ENCODE measurements around the gene TADA3.

TADA3 gene

GRCh38 chr3:9792405-9793160, at the start of gene TADA3, which contains the start of gene ARPC4:
TADA3 (minus strand) TSS chr3:9792473; CDS start chr3:9791466, 1,007 bp downstream.
ARPC4 (plus strand) TSS chr3:9793082; CDS start chr3:9793122, 40 bp downstream.
- DNase-seq (ENCODE audit: low spot score): peak; percentile 97

- DNase-seq (ENCODE audit: low spot score): no peak
Observed at GRCh38 chr3:9841015-9841414, 48.7 kb upstream of the TADA3 start.

DNA sequence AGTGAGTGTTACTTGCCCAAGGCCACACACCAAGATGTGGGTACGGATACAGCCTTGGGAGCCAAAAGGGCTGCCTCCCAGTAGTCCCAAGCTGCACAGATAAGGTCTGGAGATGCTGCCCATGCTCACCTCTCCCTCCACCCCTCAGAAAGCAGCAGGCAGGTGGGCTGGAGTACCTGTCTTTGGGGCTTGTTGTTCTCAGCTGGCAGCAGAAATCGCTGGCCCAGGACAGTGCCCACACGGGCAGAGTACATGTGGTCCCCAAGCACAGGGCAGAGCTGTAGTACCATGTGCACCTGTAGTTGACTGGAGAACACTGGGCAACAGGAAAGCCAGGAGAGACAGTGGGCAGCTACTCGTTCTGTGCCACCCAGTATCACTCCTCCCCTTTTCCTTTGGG, 46.6 kb upstream of the TADA3 start:
- no peak for DNase-seq (ENCODE audit: low spot score)

DNA sequence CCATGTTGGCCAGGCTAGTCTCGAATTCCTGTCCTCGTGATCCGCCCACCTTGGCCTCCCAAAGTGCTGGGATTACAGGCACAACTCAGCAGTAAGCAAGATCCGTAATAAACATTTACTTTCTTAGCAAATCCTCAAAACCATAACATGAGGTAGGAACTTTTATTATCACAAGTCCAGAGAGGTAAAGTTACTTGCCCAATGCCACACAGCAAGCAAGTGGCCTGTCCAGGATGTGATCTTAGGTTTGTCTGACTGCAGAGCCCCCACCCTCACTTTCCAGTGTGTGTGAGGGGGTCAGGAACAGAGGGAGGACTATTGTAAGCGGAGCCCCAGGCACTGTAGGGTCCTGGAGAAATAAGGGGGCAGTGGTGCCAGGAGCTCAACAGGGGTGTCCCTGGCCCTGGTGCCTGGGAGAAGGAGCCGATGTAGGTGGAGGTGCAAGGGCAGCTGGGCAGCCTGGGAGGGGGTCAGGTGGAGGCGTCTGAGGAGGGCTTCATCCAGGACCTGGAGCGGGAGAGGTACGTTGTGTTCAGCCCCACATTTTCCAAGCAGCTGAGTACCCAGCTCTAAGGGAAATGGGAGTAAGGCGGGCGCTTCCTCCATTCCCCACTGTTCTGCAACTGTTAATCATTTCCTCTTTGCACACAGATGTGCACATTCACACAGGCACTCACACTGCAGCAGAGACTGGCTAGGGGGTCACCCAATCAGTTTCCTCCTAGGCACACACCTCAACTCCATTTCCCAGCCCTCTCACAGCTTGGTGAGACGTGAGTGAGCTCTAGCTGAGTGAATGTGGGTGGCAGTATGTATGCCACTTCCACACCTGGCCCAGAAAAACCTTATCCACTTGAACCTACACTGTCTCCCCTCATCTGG, 45.7 kb upstream of the TADA3 start:
- DNase-seq (ENCODE audit: low spot score): no peak

DNA sequence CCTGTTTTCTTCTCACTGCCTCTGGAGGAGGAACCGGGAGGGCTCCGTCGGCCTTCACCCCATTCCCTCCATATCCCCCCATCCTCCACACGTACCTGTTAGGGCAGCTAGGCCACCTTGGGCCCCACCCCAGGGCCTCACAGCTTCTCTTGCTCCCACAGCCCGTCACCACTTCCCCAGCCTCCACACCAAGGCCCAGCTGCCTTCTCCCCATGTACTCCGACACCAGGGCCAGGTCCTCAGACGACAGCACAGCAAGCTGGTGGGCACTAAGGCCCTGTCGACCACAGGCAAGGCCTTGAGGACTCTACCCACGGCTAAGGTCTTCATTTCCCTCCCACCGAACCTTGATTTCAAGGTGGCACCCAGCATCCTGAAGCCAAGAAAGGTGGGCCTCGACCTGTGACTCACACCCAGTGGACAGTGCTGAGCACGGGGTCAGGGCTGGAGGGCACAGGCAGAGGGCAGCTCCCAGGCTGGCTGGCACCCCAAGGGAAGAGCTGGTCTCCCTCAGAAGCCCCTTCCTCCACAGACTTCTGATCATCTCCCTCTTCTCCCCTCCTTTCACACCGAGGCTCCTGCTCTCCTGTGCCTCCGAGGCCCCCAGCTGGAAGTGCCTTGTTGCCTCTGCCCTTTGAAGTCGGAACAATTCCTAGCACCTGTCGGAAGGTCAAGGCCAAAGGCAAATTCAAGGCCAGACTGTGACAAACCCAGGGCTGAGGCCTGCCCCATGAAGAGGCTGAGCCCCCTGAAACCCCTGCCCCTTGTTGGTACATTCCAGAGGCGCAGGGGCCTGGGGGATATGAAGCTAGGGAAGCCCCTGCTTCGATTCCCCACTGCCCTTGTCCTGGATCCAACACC, 42.5 kb upstream of the TADA3 start:
- no peak for DNase-seq (ENCODE audit: low spot score)

GRCh38 chr3:9833078-9833477, 40.8 kb upstream of the TADA3 start:
- no peak for DNase-seq (ENCODE audit: low spot score)

DNA sequence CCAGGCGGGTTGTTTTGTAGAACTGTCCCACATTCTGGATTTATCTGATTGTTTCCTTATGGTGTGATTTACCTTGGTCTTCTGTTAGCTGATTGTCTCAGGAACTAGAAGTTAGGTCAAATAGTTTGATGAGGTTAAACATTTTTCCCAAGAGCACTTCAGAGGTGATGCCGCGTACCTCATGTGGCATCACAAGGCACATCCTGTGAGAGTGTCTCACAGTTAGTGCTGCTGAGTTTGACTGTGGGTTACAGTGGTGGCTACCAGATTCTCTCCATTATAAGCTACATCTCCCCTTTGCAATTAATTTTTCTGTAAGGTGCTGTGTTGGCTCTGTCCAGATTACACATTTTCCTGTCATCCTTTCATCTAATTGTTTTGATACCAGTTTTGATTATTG, 39.0 kb upstream of the TADA3 start:
- DNase-seq (ENCODE audit: low spot score): no peak

GRCh38 chr3:9828801-9829755, 36.8 kb upstream of the TADA3 start:
- no peak for DNase-seq (ENCODE audit: low spot score)

- no peak for DNase-seq (ENCODE audit: low spot score)
Observed at GRCh38 chr3:9826815-9827573, 34.7 kb upstream of the TADA3 start.

GRCh38 chr3:9825451-9826040, 33.3 kb upstream of the TADA3 start:
- no peak for DNase-seq (ENCODE audit: low spot score)

DNA sequence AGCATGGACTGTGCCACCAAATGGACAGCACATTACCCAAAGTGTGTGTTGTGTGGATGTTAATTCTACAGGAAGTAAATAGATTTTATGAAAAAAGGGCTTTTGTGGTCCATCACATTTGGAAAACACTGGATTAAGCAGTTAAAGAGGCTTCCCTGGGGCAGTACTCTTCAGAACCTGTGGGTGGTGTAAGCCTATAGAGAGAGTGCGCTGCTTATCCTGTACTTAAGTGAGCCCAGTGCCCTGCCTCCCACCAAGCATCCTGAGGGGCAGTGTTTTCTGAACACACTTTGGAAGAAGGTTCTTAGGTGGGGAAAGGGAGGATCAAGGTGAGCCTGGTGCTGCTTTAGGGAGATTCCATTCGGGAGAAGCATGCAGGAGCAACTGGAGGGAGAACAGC, 28.7 kb upstream of the TADA3 start:
- DNase-seq (ENCODE audit: low spot score): no peak

- no peak for DNase-seq (ENCODE audit: low spot score)
Observed at GRCh38 chr3:9820543-9820942, 28.3 kb upstream of the TADA3 start.

DNA sequence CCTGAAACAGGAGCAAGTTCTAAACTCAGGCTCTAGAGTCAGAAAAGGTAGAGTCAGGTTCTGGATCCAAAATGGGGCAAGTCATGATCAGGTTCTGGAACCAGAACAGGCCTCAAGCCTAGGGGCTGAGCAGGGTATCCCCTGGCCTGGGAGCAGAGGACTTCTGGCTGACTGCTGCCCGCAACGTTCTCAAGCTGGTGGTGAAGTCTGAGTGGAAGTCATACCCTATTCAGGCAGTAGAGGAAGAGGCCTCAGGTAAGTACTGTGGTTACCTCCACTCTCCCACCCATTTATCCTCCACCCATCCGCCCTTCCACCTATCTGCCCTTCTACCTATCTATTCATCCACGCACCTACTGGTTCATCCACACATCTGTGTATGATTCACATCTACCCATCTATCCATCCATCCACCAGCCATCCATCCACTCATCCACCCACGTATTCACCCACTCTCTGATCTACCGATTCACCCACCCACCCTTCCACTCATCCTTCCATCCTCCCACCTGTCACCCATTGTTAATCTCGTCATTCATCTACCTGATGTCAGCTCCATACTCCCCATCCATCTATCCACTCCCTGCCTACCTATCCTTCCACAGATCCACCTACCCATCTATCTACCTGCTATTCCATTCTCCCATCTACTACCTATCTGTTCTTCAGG, 26.5 kb upstream of the TADA3 start:
- DNase-seq (ENCODE audit: low spot score): no peak

DNA sequence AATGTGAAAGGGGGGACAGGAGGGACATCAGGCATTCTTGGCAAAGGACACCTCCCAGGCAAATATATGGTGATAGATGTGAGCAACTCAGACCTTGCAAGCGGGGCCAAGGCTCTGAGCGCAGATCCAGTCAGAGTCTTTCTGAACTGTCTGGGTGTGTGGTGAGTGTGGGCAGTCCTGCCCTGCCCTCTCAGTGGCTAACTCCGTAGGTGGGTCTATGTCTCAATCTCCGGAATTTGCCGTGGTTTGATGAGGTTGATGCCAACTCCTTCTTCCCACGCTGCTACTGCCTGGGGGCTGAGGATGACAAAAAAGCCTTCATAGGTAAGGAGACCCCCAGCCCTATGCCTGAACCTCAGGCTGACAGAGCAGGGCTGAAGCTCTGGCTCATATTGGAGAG, 25.2 kb upstream of the TADA3 start:
- no peak for DNase-seq (ENCODE audit: low spot score)

- DNase-seq (ENCODE audit: low spot score): no peak
Observed at GRCh38 chr3:9815986-9816385, 23.7 kb upstream of the TADA3 start.

- no peak for DNase-seq (ENCODE audit: low spot score)
Observed at GRCh38 chr3:9812870-9813483, 20.7 kb upstream of the TADA3 start.

- DNase-seq (ENCODE audit: low spot score): no peak
Observed at GRCh38 chr3:9810846-9811245, 18.6 kb upstream of the TADA3 start.

DNA sequence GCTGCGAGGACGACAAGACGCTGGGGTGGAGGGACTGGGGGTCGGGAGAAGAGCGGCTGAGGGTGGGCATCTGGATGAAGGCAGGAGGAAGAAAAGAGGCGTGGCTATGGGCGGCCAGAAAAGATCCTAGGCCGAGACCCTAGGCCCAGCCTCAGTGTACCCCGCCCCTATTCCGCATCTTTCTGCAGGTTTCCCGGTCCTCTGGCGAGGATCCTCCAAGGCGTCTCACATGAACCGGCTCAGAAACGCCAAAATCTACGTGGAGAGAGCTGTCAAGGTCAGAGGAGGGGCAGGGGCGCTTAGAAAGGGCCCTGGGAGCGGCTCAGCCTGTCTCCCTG, 18.1 kb upstream of the TADA3 start:
- DNase-seq (ENCODE audit: low spot score): no peak

Measured in pons (tissue), 1 donor.